Measurements from ENCODE around the gene MARCHF9.
"Not testable (repeated sequence)": the region's sequence is repeated elsewhere in the genome, so short reads cannot be mapped to it uniquely, and the experiment has no call there.

DNA sequence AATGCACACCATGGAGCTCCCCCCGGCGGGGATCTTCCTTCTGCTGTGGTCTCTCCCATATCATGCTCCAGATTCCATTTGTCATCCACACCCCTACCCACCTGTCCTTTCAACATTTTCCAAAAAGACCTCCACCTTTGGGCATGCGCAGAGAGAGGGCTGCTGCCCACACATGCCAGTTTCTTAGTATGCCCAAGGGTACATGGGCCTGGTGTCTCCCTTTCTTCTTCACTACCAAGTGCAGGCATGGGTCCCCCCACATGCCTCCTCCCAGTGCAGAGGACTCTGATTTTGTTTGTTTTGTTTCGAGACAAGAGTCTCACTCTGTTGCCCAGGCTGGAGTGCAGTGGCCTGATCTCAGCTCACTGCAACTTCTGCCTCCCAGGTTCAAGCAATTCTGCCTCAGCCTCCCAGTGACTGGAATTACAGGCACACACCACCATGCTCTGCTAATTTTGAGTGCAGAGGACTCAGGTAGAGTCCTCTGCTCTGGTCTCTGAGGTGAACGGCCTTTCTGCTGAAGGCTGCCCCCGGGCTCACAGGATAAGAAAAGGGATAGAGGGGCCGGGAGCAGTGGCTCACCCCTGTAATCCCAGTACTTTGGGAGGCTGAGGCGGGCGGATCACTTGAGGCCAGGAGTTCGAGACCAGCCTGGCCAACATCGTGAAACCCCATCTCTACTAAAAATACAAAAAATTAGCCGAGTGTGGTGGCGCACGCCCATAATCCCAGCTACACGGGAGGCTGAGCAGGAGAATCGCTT is 32.9 kb upstream of the MARCHF9 start:
- TF ChIP-seq EZH2 (IDR thresholded peaks at IDR 0.05; ENCODE audit: insufficient read depth, poor library complexity, severe bottlenecking); EZH2phosphoT487 (IDR thresholded peaks at IDR 0.05; ENCODE audit: insufficient read depth, low read depth): not testable (repeated sequence)
